Measurements from ENCODE around the gene FGFR2.

DNA sequence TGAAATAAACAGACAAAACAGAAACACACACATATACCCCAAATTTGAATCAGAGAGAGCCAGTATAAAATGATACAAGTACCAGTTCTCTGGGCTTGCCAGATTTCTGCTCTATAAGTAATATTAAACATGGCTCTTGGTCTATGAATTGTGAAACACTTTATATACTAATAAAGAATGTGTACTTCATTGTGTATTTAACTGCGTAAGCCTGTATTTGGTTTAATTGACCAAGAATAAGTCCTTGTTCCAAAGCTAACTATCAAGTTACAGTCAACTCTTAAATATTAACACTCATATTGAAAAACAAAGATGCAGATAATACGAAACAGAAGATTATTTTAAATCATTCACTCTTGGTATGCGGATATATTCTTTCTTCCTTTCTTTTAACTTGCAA is 8.7 kb downstream of the FGFR2 start:
- TF ChIP-seq EZH2 (IDR thresholded peaks at IDR 0.05) (no peak), POLR2AphosphoS5 (IDR thresholded peaks at IDR 0.05; ENCODE audit: borderline replicate concordance, low read depth, low read length) (no peak)

Measured in SK-N-MC (cell line).